Ovary (tissue), 9 donors: ENCODE measurements around the gene DHRS7B. TPM values are rescaled to one million over a fixed set of nuclear protein-coding genes. Genes with fewer than 3 reads are reported as not detected.

Source experiments
- DNase-seq, 5 donors: peaks; one replicate each; pipeline ENCODE4 v3.0.0-alpha.2; 2019 to 2020
- H3K27ac ChIP-seq, 2 donors: fragments of 200-600 bp; one replicate each; pipeline versions ENCODE4 v1.5.1 to v1.8.0; 2019 to 2022
- H3K27me3 ChIP-seq: fragments of 200-600 bp; one replicate; pipeline ENCODE4 v1.8.0; 2022
- H3K36me3 ChIP-seq: fragments of 200-600 bp; sonication (generic); one replicate; pipeline ENCODE4 v1.5.1; 2019
- H3K4me1 ChIP-seq: one replicate; pipeline ENCODE4 v1.8.1; 2013; ENCODE audit warnings: mild to moderate bottlenecking, moderate library complexity; ENCODE audit not compliant: insufficient read depth
- H3K4me3 ChIP-seq: fragments of 200-600 bp; sonication (generic); one replicate; pipeline ENCODE4 v1.5.1; 2017
- H3K9me3 ChIP-seq, 2 donors: fragments of 200-600 bp in 1 of 2; sonication (generic) in 1 of 2; one replicate each; pipeline versions ENCODE4 v1.5.1 to v1.8.1; 2013 to 2019; ENCODE audit warnings: mild to moderate bottlenecking in 1 of 2, moderate library complexity in 1 of 2
- EP300 ChIP-seq: sonication (generic); formaldehyde crosslinking; IDR thresholded peaks from one replicate; pipeline ENCODE4 v1.6.1; 2017; ENCODE audit warnings: antibody characterized with exemption
- POLR2A ChIP-seq: fragments of 450-650 bp; IDR thresholded peaks from one replicate; pipeline ENCODE4 v1.6.1; 2017; ENCODE audit warnings: antibody characterized with exemption, mild to moderate bottlenecking, moderate library complexity
- WGBS, 3 donors: extraction: QIAGEN DNeasy Blood & Tissue Kit in 1 of 3; methylation state at CpG; one replicate each; pipeline versions ENCODE4 v1.1.5 to v1.1.7; 2013 to 2017; 5-methylcytosine and 5-hydroxymethylcytosine counted together
- intact Hi-C, 4 donors: fragments of 100-400 bp; cut with DNase I; formaldehyde crosslinking; loops; one replicate each; pipeline versions ENCODE4 v1.11.0 to v1.15.1; 2022 to 2023
- polyA plus RNA-seq, 2 donors: library from polyadenylated mRNA; stranded (reverse); fragments of 200-250 nt in 1 of 2; fragments of 350-450 nt in 1 of 2; fragmentation: Illumina TruSeq in 1 of 2; extraction: RNeasy Lipid Tissue Mini Kit (QIAGEN cat#74804) in 1 of 2; gene quantifications; one replicate each; pipeline ENCODE4 v1.2.3, GENCODE V29; 2013 to 2014
- total RNA-seq, 7 donors: library from RNA; depleted of rRNA in 2 of 7; stranded (reverse); fragments of >200 nt in 2 of 7; fragmentation: NEBNext Ultra II Directional in 3 of 7; extraction: Animal tissue kit (Norgen Biotek cat#: 25700) in 3 of 7; gene quantifications; one replicate each; pipeline versions ENCODE4 v1.1.0 to v1.2.4, GENCODE V29; 2016 to 2023
- TF ChIP-seq, protein P1 (sequence below), 3 donors: fragments of 450-650 bp in 2 of 3; fragments of 200-600 bp in 1 of 3; IDR thresholded peaks; one replicate each; pipeline versions ENCODE4 v1.5.1 to v1.8.0; 2016 to 2022; ENCODE audit warnings: antibody characterized with exemption in 3 of 3, mild to moderate bottlenecking in 1 of 3
- donor health status: DM: no; HTN: no; CAD: no; lungs with moderate emphysema.
- donor health status: DM: no; HTN: no; CAD: no.
- donor health status: Bipolar disorder and iron deficiency.
- donor health status: DM: yes; HTN: yes; CAD: no.
- donor health status: DM: no; HTN: no; CAD: no.
- donor health status: DM: yes; HTN: yes; CAD: no.

The DHRS7B gene
- total and polyA plus RNA-seq, 9 donors: 10.7 to 28.3 (median 17.4) TPM

- WGBS, 3 donors: 5 to 8% (median 6%) methylated on average over 23 of the region's 23 CpGs
- intact Hi-C loops: loop anchor here in 1 of 4 donors (2.0 to 10.0 kb wide), 2 partner anchors 38 to 90 kb away; partner anchors contain the start of genes DHRS7B and NATD1
- peak overlapping the region; percentile 61 to 92 for H3K27ac ChIP-seq
- H3K4me3 ChIP-seq: peak overlapping the region; percentile 93
- peak in 2 of 5 donors; percentile 48 to 61 for DNase-seq
- H3K9me3 ChIP-seq: no peaks in the 10 kb centered on the region
- H3K4me1 ChIP-seq: peaks cover 14% of the 10 kb centered on the region
- no peaks in the 10 kb centered on the region for H3K36me3 ChIP-seq
- TF ChIP-seq POLR2A: no peak
- no peak for TF ChIP-seq EP300
- TF ChIP-seq, protein P1, sequence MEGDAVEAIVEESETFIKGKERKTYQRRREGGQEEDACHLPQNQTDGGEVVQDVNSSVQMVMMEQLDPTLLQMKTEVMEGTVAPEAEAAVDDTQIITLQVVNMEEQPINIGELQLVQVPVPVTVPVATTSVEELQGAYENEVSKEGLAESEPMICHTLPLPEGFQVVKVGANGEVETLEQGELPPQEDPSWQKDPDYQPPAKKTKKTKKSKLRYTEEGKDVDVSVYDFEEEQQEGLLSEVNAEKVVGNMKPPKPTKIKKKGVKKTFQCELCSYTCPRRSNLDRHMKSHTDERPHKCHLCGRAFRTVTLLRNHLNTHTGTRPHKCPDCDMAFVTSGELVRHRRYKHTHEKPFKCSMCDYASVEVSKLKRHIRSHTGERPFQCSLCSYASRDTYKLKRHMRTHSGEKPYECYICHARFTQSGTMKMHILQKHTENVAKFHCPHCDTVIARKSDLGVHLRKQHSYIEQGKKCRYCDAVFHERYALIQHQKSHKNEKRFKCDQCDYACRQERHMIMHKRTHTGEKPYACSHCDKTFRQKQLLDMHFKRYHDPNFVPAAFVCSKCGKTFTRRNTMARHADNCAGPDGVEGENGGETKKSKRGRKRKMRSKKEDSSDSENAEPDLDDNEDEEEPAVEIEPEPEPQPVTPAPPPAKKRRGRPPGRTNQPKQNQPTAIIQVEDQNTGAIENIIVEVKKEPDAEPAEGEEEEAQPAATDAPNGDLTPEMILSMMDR (IDR thresholded peaks at IDR 0.05): no peak
- no peaks in the 10 kb centered on the region for H3K27me3 ChIP-seq
Measured at GRCh38 chr17:21214777-21215541, 88.2 kb downstream of the DHRS7B start.

DNA sequence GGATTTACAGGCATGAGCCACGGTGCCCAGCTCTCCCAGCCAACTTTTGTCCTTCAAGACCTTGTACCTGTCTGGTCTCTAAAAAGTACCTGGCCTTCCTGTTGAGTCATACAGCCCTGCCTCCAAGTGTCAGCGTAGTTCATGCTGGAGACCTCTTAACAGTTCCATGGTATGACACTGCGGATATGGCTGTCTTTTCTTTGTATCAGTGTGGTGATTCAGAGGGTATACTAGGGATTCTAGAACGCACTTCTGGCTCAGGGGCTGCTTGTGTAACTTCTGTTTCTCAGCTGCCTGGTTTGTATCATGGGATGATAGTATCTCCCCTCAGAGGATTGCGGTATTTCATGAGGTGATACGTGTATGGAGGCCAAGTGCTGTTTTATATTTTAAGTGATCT is 89.2 kb downstream of the DHRS7B start:
- intact Hi-C loops: loop anchor here in 1 of 4 donors (2.0 to 10.0 kb wide), 2 partner anchors 37 to 91 kb away; partner anchors contain the start of genes DHRS7B and NATD1
- no peak for TF ChIP-seq POLR2A
- TF ChIP-seq, protein P1 (IDR thresholded peaks at IDR 0.05): no peak
- no peak for TF ChIP-seq EP300
- Histone ChIP-seq H3K4me3 (no peak overlapping the region), H3K36me3 (no peaks in the 10 kb centered on the region), H3K9me3 (no peaks in the 10 kb centered on the region), H3K4me1 (peaks cover 14% of the 10 kb centered on the region), H3K27ac (no peak overlapping the region), H3K27me3 (no peaks in the 10 kb centered on the region)
- no peak for DNase-seq
- WGBS, 3 donors: 87 to 89% (median 88%) methylated on average over 6 of the region's 6 CpGs

GRCh38 chr17:21217346-21217745 is 90.6 kb downstream of the DHRS7B start:
- TF ChIP-seq POLR2A: no peak
- TF ChIP-seq, protein P1 (IDR thresholded peaks at IDR 0.05): no peak
- TF ChIP-seq EP300: no peak
- H3K4me1 ChIP-seq: peaks cover 9% of the 10 kb centered on the region
- H3K9me3 ChIP-seq: no peaks in the 10 kb centered on the region
- WGBS, 3 donors: 73 to 79% (median 77%) methylated on average over 1 of the region's 1 CpG
- intact Hi-C loops: loop anchor here in 1 of 4 donors (10.0 kb wide), 1 partner anchor 93 kb away; the partner anchor contains the start of gene DHRS7B
- H3K4me3 ChIP-seq: no peak overlapping the region
- no peak overlapping the region for H3K27ac ChIP-seq
- H3K36me3 ChIP-seq: no peaks in the 10 kb centered on the region
- no peak for DNase-seq
- no peaks in the 10 kb centered on the region for H3K27me3 ChIP-seq

DNA sequence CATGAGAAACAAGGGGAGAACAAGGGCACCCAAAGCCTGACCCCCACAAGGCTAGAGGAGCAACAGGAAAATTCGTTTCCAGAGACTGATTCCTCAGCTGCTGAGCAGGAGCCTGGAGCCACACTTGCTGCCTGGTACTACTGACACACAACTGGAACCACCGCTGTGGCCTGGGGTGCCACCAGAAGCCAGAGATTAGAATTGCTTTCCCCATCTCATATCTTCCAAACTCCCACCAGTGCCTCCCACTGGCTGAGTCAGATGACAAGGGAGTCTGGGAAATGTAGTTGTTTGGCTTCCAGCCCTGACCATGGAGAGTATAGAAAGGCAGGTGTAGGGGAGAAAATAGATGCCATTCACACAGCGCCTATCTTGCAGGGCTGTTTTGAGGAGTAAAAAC is 91.3 kb downstream of the DHRS7B start:
- Histone ChIP-seq H3K4me3 (no peak overlapping the region), H3K9me3 (no peaks in the 10 kb centered on the region), H3K27ac (no peak overlapping the region), H3K4me1 (peaks cover 6% of the 10 kb centered on the region), H3K27me3 (no peaks in the 10 kb centered on the region), H3K36me3 (no peaks in the 10 kb centered on the region)
- WGBS, 3 donors: 65 to 77% (median 74%) methylated on average over 3 of the region's 3 CpGs
- intact Hi-C loops: loop anchor here in 1 of 4 donors (10.0 kb wide), 1 partner anchor 93 kb away; the partner anchor contains the start of gene DHRS7B
- TF ChIP-seq EP300 (no peak), POLR2A (no peak)
- TF ChIP-seq, protein P1 (IDR thresholded peaks at IDR 0.05): no peak
- no peak for DNase-seq
